Bronchial epithelial cell (primary cell): ENCODE data around the gene S100A12. TPM values are rescaled to one million over a fixed set of nuclear protein-coding genes. Genes with fewer than 3 reads are reported as not detected.

Experiments used
- DNase-seq: peaks from one replicate; pipeline ENCODE4 v3.0.0-alpha.2; 2010; ENCODE audit warnings: low read depth
- FAIRE-seq: peaks from 2 replicates; lab custom pipeline; 2011; peaks lifted over from hg19 to GRCh38; lab: Jason Lieb, UNC
- H3K27me3 ChIP-seq: 2 replicates; pipeline ENCODE4 v1.5.1; 2011; ENCODE audit warnings: low read length; ENCODE audit not compliant: control insufficient read depth, insufficient read depth
- H3K36me3 ChIP-seq: 2 replicates; pipeline ENCODE4 v1.5.1; 2011; ENCODE audit warnings: low read length; ENCODE audit not compliant: control insufficient read depth, insufficient read depth
- H3K4me3 ChIP-seq: 2 replicates; pipeline ENCODE4 v1.5.1; 2011; ENCODE audit warnings: mild to moderate bottlenecking, low read depth, low read length, control low read depth
- CTCF ChIP-seq: IDR thresholded peaks from 2 replicates; pipeline ENCODE4 v1.5.1; 2011; ENCODE audit warnings: mild to moderate bottlenecking, moderate library complexity, low read length, control low read depth, inconsistent platforms; ENCODE audit not compliant: insufficient read depth, severe bottlenecking
- total RNA-seq: library from RNA; depleted of rRNA; stranded (reverse); fragments of >200 nt; gene quantifications from 2 replicates; pipeline ENCODE4 v1.2.1, GENCODE V29; 2014

Gene S100A12
- total RNA-seq, 1 donor from 2014 or later: not detected

- DNase-seq (no peak), FAIRE-seq (no peak)
- H3K36me3 ChIP-seq: no peaks in the 10 kb centered on the region
- peaks cover 7% of the 10 kb centered on the region for H3K27me3 ChIP-seq
- TF ChIP-seq CTCF: no peak
- H3K4me3 ChIP-seq: no peak overlapping the region
These were observed 26.8 kb upstream of the S100A12 start for GRCh38 chr1:153402226-153402625.

- no peak for TF ChIP-seq CTCF
- FAIRE-seq (no peak), DNase-seq (no peak)
- Histone ChIP-seq H3K4me3 (no peak overlapping the region), H3K27me3 (peaks cover 5% of the 10 kb centered on the region), H3K36me3 (no peaks in the 10 kb centered on the region)
These were observed 26.0 kb upstream of the S100A12 start for GRCh38 chr1:153401461-153401860.

GRCh38 chr1:153400244-153400643 lies 24.8 kb upstream of the S100A12 start:
- peak; percentile 34 for TF ChIP-seq CTCF
- no peak overlapping the region for H3K4me3 ChIP-seq
- H3K27me3 ChIP-seq: peaks cover 2% of the 10 kb centered on the region
- DNase-seq (no peak), FAIRE-seq (no peak)
- H3K36me3 ChIP-seq: no peaks in the 10 kb centered on the region

GRCh38 chr1:153399401-153400055 lies 24.1 kb upstream of the S100A12 start:
- TF ChIP-seq CTCF: no peak
- H3K27me3 ChIP-seq: peaks cover 2% of the 10 kb centered on the region
- no peak for DNase-seq
- no peaks in the 10 kb centered on the region for H3K36me3 ChIP-seq
- H3K4me3 ChIP-seq: no peak overlapping the region
- FAIRE-seq: peak; percentile 23

GRCh38 chr1:153397924-153398651 lies 22.7 kb upstream of the S100A12 start:
- H3K4me3 ChIP-seq: no peak overlapping the region
- H3K36me3 ChIP-seq: no peaks in the 10 kb centered on the region
- DNase-seq (no peak), FAIRE-seq (no peak)
- peaks cover 2% of the 10 kb centered on the region for H3K27me3 ChIP-seq
- TF ChIP-seq CTCF: no peak
